SU-DHL-6 (cell line): ENCODE results near the gene TERB2.
"Not testable (repeated sequence)": the region's sequence is repeated elsewhere in the genome, so short reads cannot be mapped to it uniquely, and the experiment has no call there.

Experiments
- H2AFZ ChIP-seq: fragments of 200-600 bp; sonication (generic); 2 replicates; pipeline ENCODE4 v1.6.1; 2014; ENCODE audit warnings: low read depth, mild to moderate bottlenecking, moderate library complexity, mixed read lengths, antibody characterized with exemption, low read length; ENCODE audit not compliant: severe bottlenecking
- H3F3A ChIP-seq: fragments of 200-600 bp; shearing (Covaris generic); 2 replicates; pipeline ENCODE4 v1.6.0; 2016; ENCODE audit warnings: antibody characterized with exemption, mild to moderate bottlenecking; ENCODE audit not compliant: insufficient read depth
- H3K27ac ChIP-seq: fragments of 200-600 bp; sonication (generic); 2 replicates; pipeline ENCODE4 v1.5.1; 2016; ENCODE audit warnings: low read depth, mild to moderate bottlenecking, low read length, moderate library complexity, mixed read lengths
- H3K27me3 ChIP-seq: fragments of 200-600 bp; sonication (generic), shearing (Covaris generic); 2 replicates; pipeline ENCODE4 v1.6.0; 2014; ENCODE audit warnings: mild to moderate bottlenecking, low read length
- H3K36me3 ChIP-seq: fragments of 200-600 bp; sonication (generic); 2 replicates; pipeline ENCODE4 v1.6.1; 2014; ENCODE audit warnings: mild to moderate bottlenecking, low read length, mixed read lengths
- H3K4me2 ChIP-seq: fragments of 300-600, 200-600 bp; shearing (Covaris generic), sonication (generic); 2 replicates; pipeline ENCODE4 v1.6.0; 2014; ENCODE audit warnings: low read length, low read depth, mild to moderate bottlenecking; ENCODE audit not compliant: poor library complexity, severe bottlenecking
- H3K4me3 ChIP-seq: fragments of 200-600 bp; sonication (generic); 2 replicates; pipeline ENCODE4 v1.5.1; 2014; ENCODE audit warnings: antibody characterized with exemption, low read length, mild to moderate bottlenecking, mixed read lengths; ENCODE audit not compliant: insufficient read depth, poor library complexity, severe bottlenecking
- H3K79me2 ChIP-seq: fragments of 200-600 bp; sonication (generic); 2 replicates; pipeline ENCODE4 v1.6.1; 2014; ENCODE audit warnings: mild to moderate bottlenecking, low read length, moderate library complexity; ENCODE audit not compliant: insufficient read depth
- H3K9ac ChIP-seq: fragments of 200-600 bp; sonication (generic); 2 replicates; pipeline ENCODE4 v1.7.0; 2014; ENCODE audit warnings: mild to moderate bottlenecking, low read length
- H3K9me2 ChIP-seq: fragments of 200-600 bp; sonication (generic); replicated peaks from 2 replicates; pipeline ENCODE4 v1.6.1; 2014; ENCODE audit warnings: low read length; ENCODE audit not compliant: insufficient read depth
- H3K9me3 ChIP-seq: fragments of 200-600 bp; sonication (generic); 2 replicates; pipeline ENCODE4 v1.6.1; 2014; ENCODE audit warnings: low read length, mixed read lengths; ENCODE audit not compliant: insufficient read depth
- H4K20me1 ChIP-seq: fragments of 200-600 bp; sonication (generic); 2 replicates; pipeline ENCODE4 v1.6.1; 2014; ENCODE audit warnings: low read depth, mild to moderate bottlenecking, antibody characterized with exemption, low read length, moderate library complexity, mixed read lengths
- EZH2phosphoT487 ChIP-seq: fragments of 200-600 bp; sonication (generic), shearing (Covaris generic); conservative IDR thresholded peaks from 2 replicates; pipeline ENCODE4 v1.6.1; 2018; ENCODE audit warnings: mild to moderate bottlenecking, antibody characterized with exemption, low read length, moderate library complexity, mixed read lengths
- TF ChIP-seq, protein P1 (sequence below): fragments of 200-600 bp; sonication (generic); IDR thresholded peaks from one replicate; pipeline ENCODE4 v1.5.1; 2017; ENCODE audit warnings: antibody characterized with exemption, mild to moderate bottlenecking, low read length, moderate library complexity; ENCODE audit not compliant: insufficient read depth, poor library complexity, severe bottlenecking

TERB2 gene

DNA sequence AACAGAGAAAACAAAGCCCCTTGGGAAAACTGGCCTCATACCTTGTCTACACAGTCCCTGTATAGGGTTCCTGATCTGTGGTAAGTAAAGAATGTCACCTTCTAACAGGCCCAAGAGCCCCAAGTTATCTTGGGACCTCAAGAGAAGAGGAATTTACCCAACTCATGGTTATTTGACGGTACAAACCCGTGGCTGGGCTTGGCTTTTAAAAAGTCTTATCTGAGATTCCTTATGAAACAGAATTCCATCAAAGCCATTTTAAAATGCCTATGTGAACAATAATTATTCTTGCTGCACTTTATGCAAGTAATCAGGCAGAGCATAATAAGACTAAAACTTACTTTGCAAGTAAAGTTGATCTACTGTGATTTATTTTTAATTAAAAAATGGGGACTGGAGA is 52.6 kb downstream of the TERB2 start:
- no peaks in the 10 kb centered on the region for H3K9me2 ChIP-seq
- no peak overlapping the region for H3K27ac ChIP-seq
- no peak for TF ChIP-seq EZH2phosphoT487
- TF ChIP-seq, protein P1, sequence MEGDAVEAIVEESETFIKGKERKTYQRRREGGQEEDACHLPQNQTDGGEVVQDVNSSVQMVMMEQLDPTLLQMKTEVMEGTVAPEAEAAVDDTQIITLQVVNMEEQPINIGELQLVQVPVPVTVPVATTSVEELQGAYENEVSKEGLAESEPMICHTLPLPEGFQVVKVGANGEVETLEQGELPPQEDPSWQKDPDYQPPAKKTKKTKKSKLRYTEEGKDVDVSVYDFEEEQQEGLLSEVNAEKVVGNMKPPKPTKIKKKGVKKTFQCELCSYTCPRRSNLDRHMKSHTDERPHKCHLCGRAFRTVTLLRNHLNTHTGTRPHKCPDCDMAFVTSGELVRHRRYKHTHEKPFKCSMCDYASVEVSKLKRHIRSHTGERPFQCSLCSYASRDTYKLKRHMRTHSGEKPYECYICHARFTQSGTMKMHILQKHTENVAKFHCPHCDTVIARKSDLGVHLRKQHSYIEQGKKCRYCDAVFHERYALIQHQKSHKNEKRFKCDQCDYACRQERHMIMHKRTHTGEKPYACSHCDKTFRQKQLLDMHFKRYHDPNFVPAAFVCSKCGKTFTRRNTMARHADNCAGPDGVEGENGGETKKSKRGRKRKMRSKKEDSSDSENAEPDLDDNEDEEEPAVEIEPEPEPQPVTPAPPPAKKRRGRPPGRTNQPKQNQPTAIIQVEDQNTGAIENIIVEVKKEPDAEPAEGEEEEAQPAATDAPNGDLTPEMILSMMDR: no peak
- H3K9ac ChIP-seq: no peak overlapping the region
- H3K27me3 ChIP-seq: no peaks in the 10 kb centered on the region
- H3K9me3 ChIP-seq: 0 out of 2 replicates have a peak, but pooled peaks cover 7% of the 10 kb centered on the region
- H2AFZ ChIP-seq: no peak overlapping the region
- no peak overlapping the region for H3K4me3 ChIP-seq
- no peaks in the 10 kb centered on the region for H3F3A ChIP-seq
- H3K79me2 ChIP-seq: no peaks in the 10 kb centered on the region
- no peaks in the 10 kb centered on the region for H4K20me1 ChIP-seq
- no peaks in the 10 kb centered on the region for H3K36me3 ChIP-seq
- no peak overlapping the region for H3K4me2 ChIP-seq

DNA sequence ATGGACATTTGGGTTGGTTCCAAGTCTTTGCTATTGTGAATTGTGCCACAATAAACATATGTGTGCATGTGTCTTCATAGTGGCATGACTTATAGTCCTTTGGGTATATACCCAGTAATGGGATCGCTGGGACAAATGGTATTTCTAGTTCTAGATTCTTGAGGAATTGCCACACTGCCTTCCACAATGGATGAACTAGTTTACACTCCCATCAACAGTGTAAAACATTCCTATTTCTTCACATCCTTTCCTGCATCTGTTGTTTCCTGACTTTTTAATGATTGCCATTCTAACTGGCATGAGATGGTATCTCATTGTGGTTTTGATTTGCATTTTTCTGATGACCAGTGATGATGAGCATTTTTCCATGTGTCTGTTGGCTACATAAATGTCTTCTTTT is 58.6 kb downstream of the TERB2 start:
- H3K27ac ChIP-seq, H3K9ac ChIP-seq, H3K4me3 ChIP-seq, H4K20me1 ChIP-seq, H3F3A ChIP-seq, H2AFZ ChIP-seq, H3K36me3 ChIP-seq, H3K79me2 ChIP-seq, H3K9me2 ChIP-seq, H3K4me2 ChIP-seq, H3K27me3 ChIP-seq, H3K9me3 ChIP-seq: not testable (repeated sequence)

DNA sequence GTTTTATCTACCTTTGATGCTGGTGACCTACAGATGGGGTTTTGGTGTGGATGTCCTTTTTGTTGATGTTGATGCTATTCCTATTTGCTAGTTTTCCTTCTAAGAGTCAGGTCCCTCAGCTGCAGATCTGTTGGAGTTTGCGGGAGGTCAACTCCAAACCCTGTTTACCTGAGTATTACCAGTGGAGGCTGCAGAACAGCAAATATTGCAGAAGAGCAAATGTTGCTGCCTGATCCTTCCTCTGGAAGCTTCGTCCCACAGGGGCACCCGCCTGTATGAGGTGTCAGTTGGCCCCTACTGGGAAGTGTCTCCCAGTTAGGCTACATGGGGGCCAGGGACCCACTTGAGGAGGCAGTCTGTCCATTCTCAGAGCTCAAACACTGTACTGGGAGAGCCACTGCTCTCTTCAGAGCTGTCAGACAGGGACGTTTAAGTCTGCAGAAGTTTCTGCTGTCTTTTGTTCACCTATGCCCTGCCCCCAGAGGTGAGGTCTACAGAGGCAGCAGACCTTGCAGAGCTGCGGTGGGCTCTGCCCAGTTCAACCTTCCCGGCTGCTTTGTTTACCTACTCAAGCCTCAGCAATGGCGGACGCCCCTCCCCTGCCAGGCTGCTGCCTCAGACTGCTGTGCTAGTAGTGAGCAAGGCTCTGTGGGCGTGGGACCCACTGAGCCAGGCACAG is 63.9 kb downstream of the TERB2 start:
- not testable (repeated sequence) for H3K79me2 ChIP-seq, H3K9ac ChIP-seq, H3F3A ChIP-seq, H3K36me3 ChIP-seq, H2AFZ ChIP-seq, H3K9me2 ChIP-seq, H3K4me2 ChIP-seq, H4K20me1 ChIP-seq, H3K9me3 ChIP-seq, H3K4me3 ChIP-seq, H3K27me3 ChIP-seq, H3K27ac ChIP-seq

DNA sequence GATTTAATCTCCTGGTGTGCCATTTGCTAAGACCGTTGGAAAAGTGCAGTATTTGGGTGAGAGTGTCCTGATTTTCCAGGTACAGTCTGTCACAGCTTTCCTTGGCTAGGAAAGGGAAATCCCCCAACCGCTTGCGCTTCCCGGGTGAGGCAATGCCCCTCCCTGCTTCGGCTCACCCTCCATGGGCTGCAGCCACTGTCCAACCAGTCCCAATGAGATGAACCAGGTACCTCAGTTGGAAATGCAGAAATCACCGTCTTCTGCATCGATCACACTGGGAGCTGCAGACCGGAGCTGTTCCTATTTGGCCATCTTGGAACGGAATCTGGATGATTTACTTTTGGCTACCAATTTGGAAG is 64.4 kb downstream of the TERB2 start:
- not testable (repeated sequence) for H3K27ac ChIP-seq, H3K4me2 ChIP-seq, H2AFZ ChIP-seq, H3K4me3 ChIP-seq, H3K9me3 ChIP-seq, H3K27me3 ChIP-seq, H4K20me1 ChIP-seq, H3K36me3 ChIP-seq, H3K79me2 ChIP-seq, H3F3A ChIP-seq, H3K9me2 ChIP-seq, H3K9ac ChIP-seq

DNA sequence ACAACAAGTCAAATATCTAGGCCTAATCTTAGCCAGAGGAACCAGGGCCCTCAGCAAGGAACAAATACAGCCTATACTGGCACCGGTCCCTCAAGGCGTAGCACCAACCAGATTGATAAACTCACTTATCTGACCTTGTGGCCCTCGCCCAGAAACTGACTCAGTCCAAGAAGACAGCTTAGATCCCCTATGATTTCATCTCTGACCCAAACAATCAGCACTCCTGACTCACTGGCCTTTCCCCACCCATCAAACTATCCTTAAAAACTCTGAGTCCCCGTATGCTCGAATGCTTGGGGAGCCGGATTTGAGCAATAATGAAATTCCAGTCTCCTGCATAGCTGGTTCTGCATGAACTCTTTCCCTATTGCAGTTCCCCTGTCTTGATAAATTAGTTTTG is 64.9 kb downstream of the TERB2 start:
- Histone ChIP-seq H3K9me3 (no peaks in the 10 kb centered on the region), H3F3A (no peaks in the 10 kb centered on the region), H3K79me2 (no peaks in the 10 kb centered on the region), H3K9ac (no peak overlapping the region), H3K4me2 (no peak overlapping the region), H3K9me2 (no peaks in the 10 kb centered on the region), H3K27me3 (no peaks in the 10 kb centered on the region), H2AFZ (no peak overlapping the region), H4K20me1 (no peaks in the 10 kb centered on the region), H3K4me3 (no peak overlapping the region), H3K36me3 (no peaks in the 10 kb centered on the region), H3K27ac (no peak overlapping the region)
- TF ChIP-seq EZH2phosphoT487: no peak
- TF ChIP-seq, protein P1: no peak
